WTC11 (cell line): Measurements from ENCODE around the gene RFC4.

Experiments
- ATF3 ChIP-seq: sonication (generic); formaldehyde crosslinking; conservative IDR thresholded peaks from 2 replicates; pipeline ENCODE4 v1.8.1; 2022; ENCODE audit warnings: mild to moderate bottlenecking, missing genetic modification reagents
- CREM ChIP-seq: sonication (generic); formaldehyde crosslinking; IDR thresholded peaks from 2 replicates; pipeline ENCODE4 v1.8.1; 2022; ENCODE audit warnings: mild to moderate bottlenecking, missing genetic modification reagents, moderate library complexity
- CTCF ChIP-seq: fragments of 200-600 bp; IDR thresholded peaks from 2 replicates; pipeline ENCODE4 v1.8.0; 2022; ENCODE audit warnings: antibody characterized with exemption
- EMX1 ChIP-seq: fragments of 250-450 bp; sonication (Bioruptor Pico); IDR thresholded peaks from 2 replicates; pipeline ENCODE4 v1.8.0; 2021; ENCODE audit warnings: mild to moderate bottlenecking
- IRF1 ChIP-seq: sonication (generic); formaldehyde crosslinking; IDR thresholded peaks from 2 replicates; pipeline ENCODE4 v1.8.0; 2023; ENCODE audit warnings: missing genetic modification reagents
- JUN ChIP-seq: sonication (generic); formaldehyde crosslinking; IDR thresholded peaks from 2 replicates; pipeline ENCODE4 v1.8.0; 2023; ENCODE audit warnings: mild to moderate bottlenecking, missing genetic modification reagents
- MXD4 ChIP-seq: fragments of 250-450 bp; sonication (Bioruptor Pico); IDR thresholded peaks from 2 replicates; pipeline ENCODE4 v1.8.0; 2021; ENCODE audit warnings: mild to moderate bottlenecking, moderate library complexity, borderline replicate concordance
- RORB ChIP-seq: fragments of 250-450 bp; sonication (Bioruptor Pico); IDR thresholded peaks from 2 replicates; pipeline ENCODE4 v1.9.0; 2021; ENCODE audit warnings: mild to moderate bottlenecking
- SP1 ChIP-seq: sonication (generic); formaldehyde crosslinking; conservative IDR thresholded peaks from 2 replicates; pipeline ENCODE4 v1.8.1; 2022; ENCODE audit warnings: missing genetic modification reagents
- ZNF232 ChIP-seq: sonication (generic); formaldehyde crosslinking; IDR thresholded peaks from 2 replicates; pipeline ENCODE4 v1.8.0; 2022; ENCODE audit warnings: mild to moderate bottlenecking, missing genetic modification reagents
- ZNF416 ChIP-seq: fragments of 250-450 bp; sonication (Bioruptor Pico); IDR thresholded peaks from 2 replicates; pipeline ENCODE4 v1.9.0; 2021; ENCODE audit warnings: mild to moderate bottlenecking, inconsistent platforms
- ZNF425 ChIP-seq: fragments of 250-450 bp; sonication (Bioruptor Pico); conservative IDR thresholded peaks from 2 replicates; pipeline ENCODE4 v1.9.0; 2021; ENCODE audit warnings: mild to moderate bottlenecking

- TF ChIP-seq CTCF: no peak
- no peak for TF ChIP-seq EMX1
- TF ChIP-seq ZNF425 (CRISPR knock-in tag): no peak
- no peak for TF ChIP-seq ZNF232 (CRISPR knock-in tag)
- no peak for TF ChIP-seq SP1 (CRISPR knock-in tag)
- no peak for TF ChIP-seq CREM (CRISPR knock-in tag)
- no peak for TF ChIP-seq ZNF416
- TF ChIP-seq MXD4 (CRISPR knock-in tag): no peak
- TF ChIP-seq RORB: no peak
- no peak for TF ChIP-seq IRF1 (CRISPR knock-in tag)
- no peak for TF ChIP-seq JUN (CRISPR knock-in tag)
- no peak for TF ChIP-seq ATF3
Observed at GRCh38 chr3:186839874-186840641, 33.8 kb upstream of the RFC4 start.
